Keratinocyte (primary cell): ENCODE data around the gene GHRH.

ENCODE experiments used
- EZH2 ChIP-seq: IDR thresholded peaks from one replicate; pipeline ENCODE4 v1.6.1; 2012; ENCODE audit warnings: inconsistent platforms, mild to moderate bottlenecking, low read length, moderate library complexity
- TF ChIP-seq, protein P1 (sequence below), 3 experiments: IDR thresholded peaks in 1 of 3; conservative IDR thresholded peaks in 1 of 3; optimal IDR thresholded peaks in 1 of 3; 2 replicates in 2 of 3; 3 replicates in 1 of 3; pipeline versions ENCODE3 to v1.5.1; 2011; ENCODE audit warnings: low read length in 3 of 3, mild to moderate bottlenecking in 3 of 3, moderate library complexity in 2 of 3, control low read depth in 1 of 3, inconsistent platforms in 1 of 3; ENCODE audit not compliant: insufficient read depth in 2 of 3; ENCODE audit errors: extremely low read depth in 1 of 3

DNA sequence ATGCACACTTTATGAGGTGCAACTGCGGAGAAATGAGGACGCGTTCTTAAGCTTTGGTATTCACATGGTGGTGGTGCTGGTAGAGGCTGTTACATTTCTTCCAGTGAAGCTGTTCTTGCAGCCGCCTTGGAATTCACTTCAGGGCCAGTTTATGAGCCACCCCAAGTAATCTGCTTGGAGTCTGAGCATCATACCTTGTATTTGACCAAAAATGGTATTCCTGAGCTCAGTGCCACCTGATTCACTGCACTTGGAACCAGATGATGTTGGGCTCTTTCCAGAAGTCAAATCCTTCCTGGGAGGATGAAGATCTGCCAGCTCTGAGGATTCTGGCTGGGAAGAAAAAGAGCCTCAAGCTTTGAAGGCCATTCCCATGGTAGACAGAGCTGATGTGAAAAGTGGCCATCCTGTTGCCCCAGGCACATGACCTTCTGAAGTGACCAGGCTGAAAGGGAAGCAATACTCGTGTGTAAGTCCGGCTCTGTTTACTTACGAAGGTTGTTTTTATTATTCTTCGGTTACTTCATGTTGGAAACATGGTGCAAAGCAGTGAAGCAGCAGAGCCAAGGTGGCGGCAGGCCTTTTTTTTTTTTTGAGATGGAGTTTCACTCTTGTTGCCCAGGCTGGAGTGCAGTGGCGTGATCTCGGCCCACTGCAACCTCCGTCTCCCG lies 35.6 kb upstream of the GHRH start:
- TF ChIP-seq, protein P1, sequence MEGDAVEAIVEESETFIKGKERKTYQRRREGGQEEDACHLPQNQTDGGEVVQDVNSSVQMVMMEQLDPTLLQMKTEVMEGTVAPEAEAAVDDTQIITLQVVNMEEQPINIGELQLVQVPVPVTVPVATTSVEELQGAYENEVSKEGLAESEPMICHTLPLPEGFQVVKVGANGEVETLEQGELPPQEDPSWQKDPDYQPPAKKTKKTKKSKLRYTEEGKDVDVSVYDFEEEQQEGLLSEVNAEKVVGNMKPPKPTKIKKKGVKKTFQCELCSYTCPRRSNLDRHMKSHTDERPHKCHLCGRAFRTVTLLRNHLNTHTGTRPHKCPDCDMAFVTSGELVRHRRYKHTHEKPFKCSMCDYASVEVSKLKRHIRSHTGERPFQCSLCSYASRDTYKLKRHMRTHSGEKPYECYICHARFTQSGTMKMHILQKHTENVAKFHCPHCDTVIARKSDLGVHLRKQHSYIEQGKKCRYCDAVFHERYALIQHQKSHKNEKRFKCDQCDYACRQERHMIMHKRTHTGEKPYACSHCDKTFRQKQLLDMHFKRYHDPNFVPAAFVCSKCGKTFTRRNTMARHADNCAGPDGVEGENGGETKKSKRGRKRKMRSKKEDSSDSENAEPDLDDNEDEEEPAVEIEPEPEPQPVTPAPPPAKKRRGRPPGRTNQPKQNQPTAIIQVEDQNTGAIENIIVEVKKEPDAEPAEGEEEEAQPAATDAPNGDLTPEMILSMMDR (optimal IDR thresholded peaks at IDR 0.05 in 1 of 3, IDR thresholded peaks at IDR 0.05 in 1 of 3, conservative IDR thresholded peaks at IDR 0.05 in 1 of 3; ENCODE audit: extremely low read depth in 1 of 3, insufficient read depth in 2 of 3, low read length in 3 of 3), result no peak
- no peak for TF ChIP-seq EZH2
